Measurements from ENCODE around the gene UQCC5. TPM values are rescaled to one million over a fixed set of nuclear protein-coding genes. Genes with fewer than 3 reads are reported as not detected.

UQCC5 gene
- total RNA-seq, 1 donor from 2014 or later = 7.3 TPM

GRCh38 chr3:52532838-52533622 is 3.4 kb upstream of the UQCC5 start:
- DNase-seq (ENCODE audit: low read depth in 2 of 2) = peak; percentile 34 to 35

DNA sequence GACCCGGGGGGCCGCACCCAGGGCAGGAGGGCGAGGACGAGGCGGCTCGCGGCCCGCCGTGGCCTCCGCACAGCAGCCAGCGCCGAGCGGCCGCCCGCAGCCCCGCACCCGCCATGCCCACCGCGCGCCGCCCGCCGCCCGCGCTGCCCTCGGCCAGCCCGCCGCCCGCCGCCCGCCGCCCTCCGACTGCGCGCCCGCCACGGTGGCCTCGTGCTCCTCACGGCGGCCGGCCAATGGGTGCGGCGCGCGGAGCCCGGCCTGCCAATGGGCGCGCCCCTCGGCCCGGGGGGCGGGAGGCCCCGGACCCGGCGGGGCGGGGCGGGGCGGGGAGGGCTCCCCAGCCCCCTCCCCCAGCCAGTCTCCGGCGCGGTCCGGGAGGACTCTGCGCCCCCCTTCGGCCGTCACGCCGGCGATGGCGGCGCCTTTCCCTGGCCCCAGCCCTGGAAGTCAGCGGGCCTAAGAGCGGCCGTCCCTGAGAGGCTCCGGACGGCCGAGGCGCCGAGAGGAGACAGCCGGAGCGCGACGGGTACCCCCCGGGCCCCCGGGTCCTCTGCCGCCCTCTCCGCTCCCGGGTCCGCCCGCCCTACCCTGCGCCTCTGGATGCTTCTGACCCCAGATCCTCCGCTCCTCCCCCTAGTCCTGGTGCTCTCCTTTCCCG is 2.7 kb upstream of the UQCC5 start, which contains the start of gene NT5DC2:
Gene NT5DC2, minus strand, starts transcription at position 235 of the 658 bp plus-strand sequence. Its CDS starts 120 bp downstream, at position 115.
- peak; percentile 70 to 80 for DNase-seq (ENCODE audit: low read depth in 2 of 2)

DNA sequence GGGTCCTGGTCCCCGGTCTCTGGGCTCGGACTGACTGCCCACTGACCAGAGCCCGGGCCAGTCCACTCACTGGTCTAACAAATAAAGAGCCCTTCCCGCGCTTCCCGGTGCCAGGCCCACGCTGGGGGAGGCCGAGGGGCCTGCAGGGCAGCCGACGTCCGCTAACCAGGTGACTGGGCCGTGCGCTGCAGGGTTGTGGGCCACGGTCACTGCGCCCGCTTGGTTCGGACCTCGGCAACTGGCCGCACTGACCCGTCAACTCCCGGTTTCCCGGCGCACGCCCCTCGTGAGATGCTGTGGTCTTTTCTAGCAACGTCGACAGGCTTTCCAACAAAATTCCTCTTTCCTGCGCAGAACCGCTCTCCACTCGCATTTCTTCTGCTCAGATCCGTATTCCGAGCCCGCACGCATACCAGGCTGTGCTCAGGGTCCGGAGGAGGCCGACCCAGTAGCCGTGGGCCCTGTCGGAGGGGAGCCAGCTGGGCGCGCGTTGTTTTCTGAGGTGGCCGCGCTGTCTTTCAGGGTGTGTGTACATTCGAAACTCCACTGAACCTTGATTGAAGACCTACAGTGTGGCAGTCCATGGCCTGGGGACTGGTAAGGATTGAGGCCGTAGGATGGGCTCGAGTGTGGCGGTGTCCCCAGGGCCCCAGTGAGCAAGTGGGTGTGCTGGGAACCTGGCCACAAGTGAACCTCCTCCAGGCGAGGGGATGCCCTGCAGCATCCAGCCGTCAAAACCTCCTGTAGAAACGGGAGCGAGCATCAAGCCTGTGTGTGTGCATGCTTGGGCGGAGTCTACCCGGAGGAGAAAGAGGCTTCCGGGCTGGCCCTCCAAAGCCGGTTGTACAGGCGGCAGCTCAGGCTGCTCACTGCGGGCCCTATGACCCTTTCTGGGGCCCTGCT is 1.9 kb upstream of the UQCC5 start:
- DNase-seq (ENCODE audit: low read depth in 2 of 2) = peak in 1 of 2 donors; percentile 36

- DNase-seq (ENCODE audit: low read depth in 2 of 2) = no peak
These were observed 844 bp upstream of the UQCC5 start for GRCh38 chr3:52535411-52536111.

GRCh38 chr3:52536112-52536368 is 365 bp upstream of the UQCC5 start:
- no peak for DNase-seq (ENCODE audit: low read depth in 2 of 2)

GRCh38 chr3:52537165-52537620 is 788 bp downstream of the UQCC5 start:
- no peak for DNase-seq (ENCODE audit: low read depth in 2 of 2)

- no peak for DNase-seq (ENCODE audit: low read depth in 2 of 2)
These were observed 1.5 kb downstream of the UQCC5 start for GRCh38 chr3:52537726-52538421.

DNA sequence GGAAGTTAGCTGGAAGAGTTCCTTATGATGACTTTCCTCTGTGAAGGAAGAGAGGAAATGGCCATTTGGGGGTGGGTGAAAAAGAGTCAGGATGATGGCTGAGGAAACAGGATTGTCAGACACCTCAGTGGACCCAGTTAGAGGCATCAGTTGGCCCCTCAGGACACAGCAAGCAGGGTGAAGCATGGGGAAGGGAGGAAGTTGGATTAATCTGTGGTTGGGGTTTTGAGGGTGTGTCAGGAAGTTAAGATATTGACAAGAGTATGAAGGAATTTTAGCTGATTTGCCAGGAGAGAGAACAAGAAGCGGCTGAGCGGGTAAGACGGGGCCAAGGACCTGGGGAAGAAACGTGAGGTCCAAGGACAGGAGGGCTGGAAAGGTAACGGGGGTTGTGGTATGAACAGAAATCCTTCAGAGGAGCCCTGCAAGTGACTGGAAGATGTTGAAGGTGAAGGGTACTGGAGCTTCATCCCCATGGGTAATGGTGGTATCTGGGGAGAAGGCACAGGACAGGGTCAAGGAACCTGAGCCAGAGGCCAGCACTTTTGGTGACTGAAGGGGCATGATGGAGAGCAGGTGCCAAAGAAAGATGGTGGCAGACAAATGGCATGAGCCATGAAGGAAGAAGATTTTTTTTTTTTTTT is 2.7 kb downstream of the UQCC5 start:
- DNase-seq (ENCODE audit: low read depth in 2 of 2) = no peak

DNA sequence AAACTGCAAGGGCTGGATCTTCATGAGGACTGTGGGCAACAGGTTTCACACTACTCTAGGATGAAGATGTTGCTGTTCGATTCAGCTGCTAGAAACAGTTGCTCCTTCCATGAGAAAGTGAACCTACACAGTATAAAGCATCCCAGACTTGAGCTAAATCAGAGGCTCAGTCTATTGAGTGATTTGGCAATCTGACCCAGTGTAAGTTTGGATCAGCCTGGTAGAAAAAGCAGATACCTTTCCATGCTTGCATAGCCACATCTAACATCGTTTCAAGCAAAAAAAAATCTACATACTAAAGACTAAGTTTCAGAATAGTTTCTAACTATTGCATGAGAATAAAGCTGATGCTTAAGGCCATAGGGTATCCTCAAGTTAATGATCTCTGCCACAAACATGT is 4.6 kb downstream of the UQCC5 start:
- no peak for DNase-seq (ENCODE audit: low read depth in 2 of 2)

DNA sequence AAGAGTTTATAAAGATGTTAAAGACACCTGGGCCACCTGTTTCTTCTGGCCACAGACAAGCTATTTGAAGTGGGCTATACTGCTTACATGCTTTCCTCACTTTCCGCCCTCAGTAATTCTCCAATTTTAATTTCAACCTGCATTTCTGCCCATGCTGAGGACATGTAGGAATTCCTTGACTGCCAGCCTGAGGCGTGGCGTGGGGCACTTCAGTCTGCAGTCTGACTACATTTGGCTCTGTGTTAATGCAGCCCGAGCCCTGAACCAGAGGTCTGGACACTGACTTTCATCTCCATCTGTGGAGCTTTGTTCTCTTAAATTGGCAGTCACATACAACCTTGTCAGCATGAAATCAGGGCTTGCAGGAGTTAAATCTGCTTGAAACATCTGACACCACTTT is 8.5 kb downstream of the UQCC5 start:
- no peak for DNase-seq (ENCODE audit: low read depth in 2 of 2)

DNA sequence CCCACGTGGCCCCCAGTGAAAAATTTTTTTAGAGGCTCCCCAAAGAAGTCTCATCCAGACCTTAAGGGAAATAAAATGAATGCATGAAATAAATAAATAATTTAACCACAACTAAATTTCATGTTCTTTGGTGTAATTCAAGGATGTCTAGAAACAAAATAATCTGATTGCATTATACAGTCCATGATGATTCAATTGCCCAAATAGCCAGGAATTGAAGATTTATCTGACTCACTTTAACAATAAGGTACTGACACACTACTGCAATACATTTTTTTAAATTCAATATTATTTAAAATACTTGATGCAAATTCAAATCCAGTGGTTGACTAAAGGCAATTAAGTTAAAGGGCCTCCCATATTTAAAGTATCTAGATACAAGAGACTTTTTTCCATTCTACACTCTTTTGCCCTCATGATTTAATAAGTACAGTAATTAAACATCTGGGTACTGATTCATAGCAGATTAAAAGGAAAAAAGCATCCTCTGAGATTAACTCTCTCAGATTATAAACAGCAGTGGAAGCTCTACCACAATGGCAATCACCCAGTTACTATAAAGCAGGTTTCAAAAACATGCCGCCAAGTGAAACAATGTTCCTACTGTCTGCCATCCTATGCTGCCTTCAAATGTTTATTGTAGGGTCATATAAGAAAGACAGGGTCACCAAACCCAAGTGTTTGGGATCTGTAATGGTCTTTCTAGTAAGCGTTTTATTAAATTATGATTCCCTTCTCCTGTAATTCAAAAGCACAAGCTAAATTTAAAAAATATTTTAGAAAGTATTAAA is 9.9 kb downstream of the UQCC5 start:
- no peak for DNase-seq (ENCODE audit: low read depth in 2 of 2)

- DNase-seq (ENCODE audit: low read depth in 2 of 2) = no peak
These were observed 10.7 kb downstream of the UQCC5 start for GRCh38 chr3:52547143-52547542.

GRCh38 chr3:52551118-52551517 is 14.7 kb downstream of the UQCC5 start:
- DNase-seq (ENCODE audit: low read depth in 2 of 2) = no peak

GRCh38 chr3:52552089-52552488 is 15.7 kb downstream of the UQCC5 start:
- no peak for DNase-seq (ENCODE audit: low read depth in 2 of 2)

- DNase-seq (ENCODE audit: low read depth in 2 of 2) = no peak
These were observed 17.8 kb downstream of the UQCC5 start for GRCh38 chr3:52554026-52554755.

DNA sequence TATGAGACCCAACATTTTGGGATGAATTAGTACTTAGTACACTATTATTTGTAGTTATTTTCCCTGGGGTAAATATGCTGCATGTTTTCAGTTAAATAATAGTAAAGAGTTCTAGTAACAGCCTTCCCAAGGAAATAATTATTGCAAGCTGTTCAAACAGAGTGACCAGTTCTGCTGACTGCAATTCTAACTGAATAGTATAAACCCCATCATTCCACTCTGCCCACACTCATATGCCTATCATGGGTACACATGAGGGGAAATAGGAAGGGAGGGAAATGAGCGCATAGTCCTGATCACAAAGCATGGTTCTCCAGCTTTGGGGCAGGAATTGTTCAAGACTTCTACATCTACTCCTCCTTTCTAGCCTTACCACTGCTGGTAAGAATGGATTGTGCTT is 18.7 kb downstream of the UQCC5 start:
- no peak for DNase-seq (ENCODE audit: low read depth in 2 of 2)

DNA sequence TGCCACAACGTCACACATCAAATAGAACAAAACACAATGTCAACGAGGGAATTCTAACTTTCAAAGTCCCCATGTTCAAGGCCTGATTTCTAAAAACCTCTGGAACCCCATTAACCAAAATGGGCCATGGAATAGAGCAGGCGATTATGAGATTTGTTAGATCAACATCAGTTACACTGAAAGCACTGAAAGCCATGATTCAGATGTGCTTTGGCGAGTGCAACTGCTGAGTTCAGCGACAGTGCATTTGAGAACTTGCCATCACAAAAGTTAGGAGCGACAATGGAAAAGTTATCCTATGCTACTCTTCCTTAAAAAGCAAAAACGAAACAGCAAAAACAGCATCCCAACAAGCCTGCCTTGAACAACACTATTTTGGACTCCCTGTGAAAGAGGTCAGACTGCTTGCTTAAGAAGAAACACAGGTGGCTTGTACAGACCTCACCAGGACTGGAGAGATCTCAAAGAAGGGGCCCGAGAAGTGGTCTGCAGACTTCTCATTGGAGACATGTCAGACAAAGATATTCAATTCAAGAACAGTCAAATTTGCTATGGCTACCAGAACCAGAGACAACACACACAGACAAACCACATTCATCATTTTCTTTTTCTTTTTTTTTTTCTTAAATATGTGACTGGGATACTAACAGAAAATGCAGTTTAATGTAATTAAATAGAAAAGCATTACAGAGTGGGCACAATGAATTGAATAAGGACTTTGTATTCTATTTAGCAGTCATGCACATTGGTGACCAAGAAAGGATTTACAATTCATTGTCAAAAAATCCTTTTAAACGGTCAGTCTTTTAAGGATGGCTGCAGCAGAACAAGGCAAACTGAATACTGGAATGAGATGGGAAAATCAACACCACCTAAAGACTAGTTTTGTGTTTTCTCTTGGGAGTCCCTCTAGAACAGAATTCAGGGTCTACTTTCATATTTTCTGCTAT is 20.9 kb downstream of the UQCC5 start:
- no peak for DNase-seq (ENCODE audit: low read depth in 2 of 2)

- DNase-seq (ENCODE audit: low read depth in 2 of 2) = no peak
These were observed 22.0 kb downstream of the UQCC5 start for GRCh38 chr3:52558436-52558835.

Data from lung microvascular endothelial cell (primary cell).